GM12873 (cell line): ENCODE results near the gene JADE2.

Experiments
- TF ChIP-seq, protein P1 (sequence below): IDR thresholded peaks from 2 replicates; pipeline ENCODE4 v1.5.1; 2012; ENCODE audit warnings: low read depth, mild to moderate bottlenecking, moderate library complexity, low read length, control low read depth; ENCODE audit not compliant: insufficient read depth; ENCODE audit errors: missing control alignments

Gene JADE2

DNA sequence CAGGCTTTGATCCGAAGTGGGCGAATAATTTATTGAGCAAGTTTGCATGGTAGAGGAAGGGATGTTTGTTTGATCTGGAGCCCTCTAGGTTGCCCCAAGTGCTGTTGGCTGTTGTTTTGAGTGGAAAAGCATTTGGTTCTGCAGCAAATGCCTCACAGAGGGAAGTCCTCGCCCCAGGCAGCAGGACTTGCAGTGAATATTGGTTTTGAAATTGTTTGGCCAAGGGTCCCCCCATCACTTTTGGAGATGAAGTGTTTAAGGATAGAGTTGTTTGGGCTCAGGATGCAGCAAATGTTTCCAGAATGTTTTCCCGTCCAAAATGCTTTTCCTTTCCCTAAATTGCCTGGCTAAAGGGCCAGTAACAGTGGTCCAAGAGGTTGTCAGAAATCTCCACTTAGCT, 3.1 kb downstream of the JADE2 start:
- TF ChIP-seq, protein P1, sequence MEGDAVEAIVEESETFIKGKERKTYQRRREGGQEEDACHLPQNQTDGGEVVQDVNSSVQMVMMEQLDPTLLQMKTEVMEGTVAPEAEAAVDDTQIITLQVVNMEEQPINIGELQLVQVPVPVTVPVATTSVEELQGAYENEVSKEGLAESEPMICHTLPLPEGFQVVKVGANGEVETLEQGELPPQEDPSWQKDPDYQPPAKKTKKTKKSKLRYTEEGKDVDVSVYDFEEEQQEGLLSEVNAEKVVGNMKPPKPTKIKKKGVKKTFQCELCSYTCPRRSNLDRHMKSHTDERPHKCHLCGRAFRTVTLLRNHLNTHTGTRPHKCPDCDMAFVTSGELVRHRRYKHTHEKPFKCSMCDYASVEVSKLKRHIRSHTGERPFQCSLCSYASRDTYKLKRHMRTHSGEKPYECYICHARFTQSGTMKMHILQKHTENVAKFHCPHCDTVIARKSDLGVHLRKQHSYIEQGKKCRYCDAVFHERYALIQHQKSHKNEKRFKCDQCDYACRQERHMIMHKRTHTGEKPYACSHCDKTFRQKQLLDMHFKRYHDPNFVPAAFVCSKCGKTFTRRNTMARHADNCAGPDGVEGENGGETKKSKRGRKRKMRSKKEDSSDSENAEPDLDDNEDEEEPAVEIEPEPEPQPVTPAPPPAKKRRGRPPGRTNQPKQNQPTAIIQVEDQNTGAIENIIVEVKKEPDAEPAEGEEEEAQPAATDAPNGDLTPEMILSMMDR: no peak

DNA sequence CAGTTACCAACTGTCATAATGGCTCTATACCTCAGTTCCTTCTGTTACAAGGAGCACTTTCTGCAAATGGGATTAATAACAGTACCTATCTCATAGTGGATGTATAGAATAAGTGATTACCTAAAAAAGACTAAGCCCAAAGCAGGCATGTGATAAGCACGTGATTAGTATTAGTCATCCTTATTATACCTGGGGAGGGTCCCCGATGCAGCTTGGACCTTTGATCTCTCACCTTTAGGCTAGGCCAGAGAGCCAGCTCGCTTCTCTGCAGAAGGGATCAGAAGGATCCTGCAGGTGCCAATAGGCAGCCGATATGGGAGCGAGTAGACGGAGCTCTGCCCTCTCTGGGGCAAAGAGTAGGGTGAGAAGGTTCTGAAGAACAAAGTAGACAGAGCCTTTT, 4.0 kb downstream of the JADE2 start:
- TF ChIP-seq, protein P1: no peak

DNA sequence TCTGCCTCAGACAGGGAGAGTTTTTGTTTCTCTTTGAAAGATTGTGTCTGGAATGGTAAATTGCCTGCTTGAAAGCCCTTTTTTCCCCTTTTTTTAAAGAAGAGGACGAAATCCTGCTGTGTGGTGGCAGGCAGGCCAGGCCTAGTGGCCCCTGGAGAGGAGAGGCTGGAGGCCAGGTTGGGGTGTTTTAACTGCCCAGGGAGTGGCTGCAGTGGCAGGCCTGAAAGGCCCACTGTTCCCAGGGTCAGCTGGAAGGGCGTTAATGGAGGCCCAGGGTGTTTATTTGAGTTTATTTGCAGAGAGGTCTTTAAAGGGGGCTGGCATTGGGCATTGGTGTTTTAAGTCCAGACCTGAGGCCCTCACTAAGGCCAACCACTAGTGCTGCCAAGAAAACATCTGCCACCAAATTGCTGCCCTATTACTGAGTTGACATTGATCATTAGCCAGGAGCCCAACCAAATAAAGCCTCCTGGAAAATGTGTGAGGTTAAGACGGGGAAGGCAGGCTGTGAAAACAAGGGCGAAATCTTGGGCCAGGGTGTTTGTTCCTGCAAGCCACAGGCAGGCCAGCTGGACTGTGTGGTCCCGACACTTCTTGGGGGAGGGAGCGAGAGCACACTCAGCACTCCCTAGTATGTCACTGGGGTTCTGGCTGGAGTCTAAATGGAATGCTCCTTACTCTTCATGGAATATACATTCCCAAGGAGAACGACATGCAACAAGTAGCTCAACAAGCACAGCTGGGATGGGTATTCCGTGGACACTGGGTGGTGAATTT, 5.0 kb downstream of the JADE2 start:
- TF ChIP-seq, protein P1: no peak

DNA sequence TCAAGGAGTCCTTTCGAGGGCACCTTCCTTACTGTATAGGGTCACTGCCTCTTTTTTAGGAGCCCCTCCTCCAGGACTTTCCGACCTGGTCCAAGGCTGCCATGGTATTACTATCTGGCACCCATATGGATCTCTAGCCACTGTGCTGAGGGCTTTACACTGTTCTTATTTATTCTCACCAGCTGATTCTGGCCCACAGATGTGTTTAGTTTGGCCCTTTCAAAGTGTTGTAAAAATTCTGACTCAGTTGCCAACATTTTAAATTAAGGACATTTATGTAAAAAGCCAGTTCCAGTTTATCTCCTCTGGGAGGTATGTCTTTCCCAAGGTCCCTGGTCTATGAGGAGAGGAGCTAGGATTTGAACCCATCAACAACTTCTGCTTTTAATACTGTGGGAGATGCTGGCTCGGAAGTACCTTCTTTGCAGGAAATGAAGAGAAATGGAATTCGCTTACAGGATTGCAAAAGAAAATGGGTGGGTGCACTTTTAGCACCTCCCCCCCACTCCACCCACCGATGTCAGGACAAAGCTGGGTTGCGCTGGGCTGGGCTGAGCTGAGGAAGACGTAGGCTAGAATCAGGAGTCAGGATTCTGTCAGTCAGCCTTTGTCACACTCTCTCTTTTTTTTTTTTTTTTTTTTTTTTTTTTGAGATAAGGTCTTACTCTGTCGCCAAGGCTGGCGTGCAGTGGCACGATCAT, 7.8 kb downstream of the JADE2 start:
- TF ChIP-seq, protein P1: no peak

DNA sequence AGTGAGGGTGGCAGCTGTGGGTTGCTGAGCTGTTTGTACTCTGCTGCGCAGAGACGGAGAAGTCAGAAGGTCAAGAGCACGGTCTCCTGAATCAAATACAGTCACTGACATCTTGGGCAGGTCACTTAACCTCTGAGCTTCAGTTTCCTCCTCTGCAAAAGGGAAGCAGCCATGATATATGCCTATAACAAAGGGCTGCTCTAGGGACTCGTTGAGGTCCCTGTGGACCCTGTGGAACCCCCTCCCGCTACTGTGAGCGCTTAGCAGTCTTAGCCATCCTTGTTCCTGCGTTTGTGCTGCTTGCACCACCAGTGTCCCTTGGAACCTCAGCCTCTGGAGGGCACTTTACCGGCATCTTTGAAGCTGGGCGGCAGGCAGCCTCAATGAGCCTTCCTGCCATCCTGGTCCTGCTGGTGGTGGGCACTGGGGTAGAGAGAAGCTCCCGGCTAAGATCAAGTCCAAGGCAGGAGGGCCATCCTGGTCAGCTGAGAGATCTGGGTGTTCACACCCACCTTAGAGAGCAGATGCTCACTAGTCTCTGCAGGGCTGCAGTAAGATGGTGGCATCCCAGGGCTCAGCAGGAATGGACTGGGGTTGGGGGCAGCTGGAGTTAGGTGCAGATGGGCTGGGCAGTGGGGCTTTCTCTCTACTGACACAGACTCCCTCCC, 8.7 kb downstream of the JADE2 start:
- TF ChIP-seq, protein P1: no peak

DNA sequence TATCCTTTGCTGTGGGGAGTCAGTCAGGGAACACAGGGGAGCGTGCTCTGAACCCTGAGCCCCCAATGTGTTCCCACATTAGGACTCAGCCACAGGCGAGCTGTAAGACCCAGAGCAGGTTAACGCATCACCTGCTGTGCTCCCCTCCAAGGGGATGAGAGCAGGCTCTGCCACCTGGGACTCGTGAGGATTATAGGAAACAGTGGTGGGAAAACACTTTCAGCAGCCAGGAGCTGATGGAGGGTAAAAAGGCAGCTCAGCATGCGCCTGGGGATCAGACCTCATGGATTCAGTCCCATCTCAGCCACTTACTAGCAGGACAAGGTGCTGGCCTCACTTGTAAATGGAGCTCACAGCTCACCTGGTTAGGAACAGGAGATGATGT, 9.2 kb downstream of the JADE2 start:
- TF ChIP-seq, protein P1: no peak

DNA sequence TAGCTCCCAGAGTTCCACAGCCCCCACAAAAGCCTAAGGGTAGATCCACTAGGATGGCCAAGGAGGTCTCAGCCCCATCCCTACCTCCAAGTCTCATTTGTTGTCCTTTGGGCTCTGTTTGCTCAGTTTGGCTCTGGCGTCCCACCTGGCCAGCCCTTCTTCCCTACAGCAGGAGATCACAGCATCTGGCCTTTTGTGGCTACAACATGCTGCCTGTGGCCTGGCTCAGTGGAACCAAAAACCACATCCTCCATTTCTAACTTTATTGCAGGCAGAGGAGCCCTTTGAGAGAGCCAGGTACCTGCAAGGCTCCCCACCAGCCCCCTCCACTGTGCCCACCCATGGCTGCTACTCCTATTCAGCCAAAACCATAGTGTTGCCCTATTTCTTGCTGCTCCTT, 11.4 kb downstream of the JADE2 start:
- TF ChIP-seq, protein P1: no peak
